RWPE2 (cell line): ENCODE measurements around the gene PPARGC1A.

Source experiments
- ATAC-seq: fragments of 200-7000 bp; cut with Tn5 transposase; 3 replicates; pipeline ENCODE4 v1.9.1; 2021; ENCODE audit warnings: low read depth
- DNase-seq: peaks from one replicate; pipeline ENCODE4 v3.0.0-alpha.2; 2020; ENCODE audit warnings: low spot score
- H3K27ac ChIP-seq: fragments of 450-650 bp; 2 replicates; pipeline ENCODE4 v1.5.1; 2017; ENCODE audit warnings: mild to moderate bottlenecking; ENCODE audit not compliant: poor library complexity, severe bottlenecking
- H3K27me3 ChIP-seq: fragments of 250-450 bp; sonication (Bioruptor Pico); 2 replicates; pipeline ENCODE4 v1.5.1; 2021; ENCODE audit warnings: mild to moderate bottlenecking, moderate library complexity; ENCODE audit not compliant: insufficient read depth, poor library complexity, severe bottlenecking
- H3K36me3 ChIP-seq: fragments of 250-450 bp; sonication (Bioruptor Pico); 2 replicates; pipeline ENCODE4 v1.5.1; 2020; ENCODE audit warnings: low read depth, mild to moderate bottlenecking, moderate library complexity
- H3K4me1 ChIP-seq: fragments of 250-450 bp; sonication (Bioruptor Pico); 2 replicates; pipeline ENCODE4 v1.5.1; 2021; ENCODE audit warnings: mild to moderate bottlenecking, moderate library complexity; ENCODE audit not compliant: insufficient read depth, poor library complexity, severe bottlenecking
- H3K4me3 ChIP-seq: fragments of 250-450 bp; sonication (Bioruptor Pico); 2 replicates; pipeline ENCODE4 v1.5.1; 2021; ENCODE audit warnings: mild to moderate bottlenecking, moderate library complexity; ENCODE audit not compliant: severe bottlenecking
- H3K9me3 ChIP-seq: fragments of 250-450 bp; sonication (Bioruptor Pico); 2 replicates; pipeline ENCODE4 v1.5.1; 2021; ENCODE audit warnings: mild to moderate bottlenecking, moderate library complexity; ENCODE audit not compliant: severe bottlenecking
- TF ChIP-seq, protein P1 (sequence below): fragments of 450-650 bp; IDR thresholded peaks from one replicate; pipeline ENCODE4 v1.5.1; 2017; ENCODE audit warnings: mild to moderate bottlenecking, moderate library complexity; ENCODE audit not compliant: poor library complexity, severe bottlenecking

The PPARGC1A gene

DNA sequence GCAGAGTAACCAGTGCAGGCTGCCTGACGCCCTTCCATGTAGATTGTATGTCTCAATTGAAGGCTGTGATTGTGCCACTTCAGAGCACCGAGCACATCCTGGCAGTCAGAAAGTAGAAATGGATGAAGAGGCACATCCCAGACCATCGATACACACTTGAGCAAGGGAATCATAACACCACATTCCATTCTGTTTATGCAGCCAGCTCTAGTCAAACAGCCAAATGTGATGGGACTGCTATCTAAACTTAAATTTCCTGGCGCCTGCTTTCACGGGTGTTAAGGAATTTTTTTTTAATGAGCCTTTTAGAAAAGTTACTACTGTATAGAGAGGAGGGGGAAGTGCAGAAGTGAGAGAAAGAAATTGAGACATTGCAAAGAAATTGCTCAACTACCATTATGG, 84.4 kb downstream of the PPARGC1A start:
- TF ChIP-seq, protein P1, sequence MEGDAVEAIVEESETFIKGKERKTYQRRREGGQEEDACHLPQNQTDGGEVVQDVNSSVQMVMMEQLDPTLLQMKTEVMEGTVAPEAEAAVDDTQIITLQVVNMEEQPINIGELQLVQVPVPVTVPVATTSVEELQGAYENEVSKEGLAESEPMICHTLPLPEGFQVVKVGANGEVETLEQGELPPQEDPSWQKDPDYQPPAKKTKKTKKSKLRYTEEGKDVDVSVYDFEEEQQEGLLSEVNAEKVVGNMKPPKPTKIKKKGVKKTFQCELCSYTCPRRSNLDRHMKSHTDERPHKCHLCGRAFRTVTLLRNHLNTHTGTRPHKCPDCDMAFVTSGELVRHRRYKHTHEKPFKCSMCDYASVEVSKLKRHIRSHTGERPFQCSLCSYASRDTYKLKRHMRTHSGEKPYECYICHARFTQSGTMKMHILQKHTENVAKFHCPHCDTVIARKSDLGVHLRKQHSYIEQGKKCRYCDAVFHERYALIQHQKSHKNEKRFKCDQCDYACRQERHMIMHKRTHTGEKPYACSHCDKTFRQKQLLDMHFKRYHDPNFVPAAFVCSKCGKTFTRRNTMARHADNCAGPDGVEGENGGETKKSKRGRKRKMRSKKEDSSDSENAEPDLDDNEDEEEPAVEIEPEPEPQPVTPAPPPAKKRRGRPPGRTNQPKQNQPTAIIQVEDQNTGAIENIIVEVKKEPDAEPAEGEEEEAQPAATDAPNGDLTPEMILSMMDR, result no peak
- ATAC-seq (no peak), DNase-seq (no peak)
- no peak overlapping the region for H3K27ac ChIP-seq
- no peaks in the 10 kb centered on the region for H3K36me3 ChIP-seq
- no peaks in the 10 kb centered on the region for H3K4me1 ChIP-seq
- H3K9me3 ChIP-seq, result no peaks in the 10 kb centered on the region
- no peaks in the 10 kb centered on the region for H3K27me3 ChIP-seq
- no peak overlapping the region for H3K4me3 ChIP-seq

DNA sequence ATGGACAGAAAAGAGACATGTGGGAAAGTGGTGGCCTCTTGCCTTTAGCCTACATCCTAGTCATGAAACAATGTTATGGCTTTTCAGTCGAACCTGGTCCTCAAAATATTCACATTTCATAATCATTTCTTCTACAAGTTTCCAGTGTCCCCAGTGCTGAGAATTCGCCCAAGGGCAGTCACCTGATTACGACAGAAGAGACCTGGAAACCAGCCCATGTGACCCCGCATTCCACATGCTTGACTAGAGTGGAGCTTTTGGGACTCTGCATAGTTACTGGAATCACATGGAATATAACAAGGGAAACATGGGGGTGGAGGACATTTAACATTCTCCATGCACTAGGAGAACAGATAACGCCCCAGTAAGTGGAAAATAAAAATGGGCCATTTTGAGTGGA, 100.1 kb downstream of the PPARGC1A start:
- Histone ChIP-seq H3K36me3 (no peaks in the 10 kb centered on the region), H3K27ac (no peak overlapping the region), H3K4me1 (no peaks in the 10 kb centered on the region), H3K27me3 (no peaks in the 10 kb centered on the region), H3K9me3 (no peaks in the 10 kb centered on the region), H3K4me3 (no peak overlapping the region)
- TF ChIP-seq, protein P1, result no peak
- no peak for ATAC-seq
- no peak for DNase-seq

DNA sequence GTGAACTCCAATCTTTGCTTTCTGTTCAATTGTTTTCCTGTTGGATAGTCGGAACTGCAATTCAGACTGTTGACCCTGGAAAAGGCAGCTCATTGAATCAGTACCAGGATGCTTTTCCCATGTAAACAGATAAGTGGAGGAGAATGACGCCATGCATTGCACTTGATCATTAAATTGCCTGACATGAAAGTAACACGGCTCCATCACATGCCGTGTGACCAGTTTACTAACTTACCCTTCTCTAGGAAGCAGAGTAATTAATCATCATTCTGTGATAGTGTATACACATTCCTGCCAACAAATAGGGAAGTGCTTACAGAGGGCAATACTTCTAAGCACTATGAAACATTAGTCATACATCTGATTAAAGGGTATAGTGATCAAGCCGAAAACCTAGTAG, 101.4 kb downstream of the PPARGC1A start:
- Histone ChIP-seq H3K9me3 (no peaks in the 10 kb centered on the region), H3K4me1 (no peaks in the 10 kb centered on the region), H3K36me3 (no peaks in the 10 kb centered on the region), H3K27ac (no peak overlapping the region), H3K4me3 (no peak overlapping the region), H3K27me3 (no peaks in the 10 kb centered on the region)
- DNase-seq, result no peak
- TF ChIP-seq, protein P1, result no peak
- no peak for ATAC-seq

DNA sequence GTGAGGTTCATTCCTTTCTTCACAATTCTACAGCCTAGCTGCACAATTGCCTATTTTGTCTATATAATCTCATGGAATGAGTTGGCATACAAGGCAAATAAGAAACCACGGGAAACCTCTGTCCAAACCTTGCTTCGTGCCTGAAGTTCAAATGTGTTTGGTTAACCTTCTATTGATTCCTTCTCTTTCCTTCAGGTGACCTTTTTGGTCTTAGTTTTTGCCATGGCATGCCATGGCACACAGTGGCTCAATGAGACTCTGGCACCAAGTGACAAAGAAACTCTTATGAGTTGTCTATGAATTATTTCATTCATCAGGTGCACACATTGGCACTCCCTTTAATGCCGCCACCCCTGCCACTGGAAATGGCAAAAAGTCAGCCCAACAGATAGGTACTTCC, 101.8 kb downstream of the PPARGC1A start:
- ATAC-seq, result no peak
- no peaks in the 10 kb centered on the region for H3K36me3 ChIP-seq
- TF ChIP-seq, protein P1, result no peak

DNA sequence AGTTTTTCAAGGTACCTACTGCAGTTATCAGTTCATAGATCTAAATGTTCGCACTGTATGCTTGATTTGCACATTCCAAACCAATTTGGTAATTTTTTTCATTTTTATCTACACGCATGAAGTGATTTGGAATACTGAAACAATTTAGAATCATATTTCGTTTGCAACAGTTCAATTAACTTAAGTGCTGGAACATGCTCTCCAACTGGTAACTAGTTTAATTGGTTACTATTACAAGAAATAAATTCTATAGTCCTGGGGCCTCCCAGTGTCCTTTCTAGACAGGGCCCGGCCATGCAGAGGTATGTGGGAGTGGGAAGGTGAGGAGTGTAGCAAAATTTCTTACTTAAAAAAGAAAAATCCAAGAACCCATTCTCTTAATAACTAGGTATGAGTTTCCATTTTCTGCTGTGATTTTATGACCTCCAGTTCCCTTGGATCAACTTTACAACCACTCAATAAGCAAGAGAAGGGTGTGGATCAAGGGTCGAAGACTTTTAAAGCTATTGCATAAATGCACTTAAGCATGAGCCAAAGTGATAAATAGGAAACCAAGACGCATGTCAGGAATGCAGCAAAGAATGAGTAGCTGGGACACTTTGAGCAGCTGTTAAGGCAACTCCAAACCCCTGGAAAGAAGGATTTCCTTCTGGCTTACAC, 106.9 kb downstream of the PPARGC1A start:
- no peak overlapping the region for H3K4me3 ChIP-seq
- DNase-seq (no peak), ATAC-seq (no peak)
- H3K27ac ChIP-seq, result no peak overlapping the region
- no peaks in the 10 kb centered on the region for H3K9me3 ChIP-seq
- no peaks in the 10 kb centered on the region for H3K4me1 ChIP-seq
- TF ChIP-seq, protein P1, result no peak
- no peaks in the 10 kb centered on the region for H3K36me3 ChIP-seq
- no peaks in the 10 kb centered on the region for H3K27me3 ChIP-seq

More for the DNA sequence above, 101.8 kb downstream of the PPARGC1A start:
- H3K4me3 ChIP-seq, result no peak overlapping the region
- no peaks in the 10 kb centered on the region for H3K27me3 ChIP-seq
- DNase-seq, result no peak
- H3K9me3 ChIP-seq, result no peaks in the 10 kb centered on the region
- no peaks in the 10 kb centered on the region for H3K4me1 ChIP-seq
- no peak overlapping the region for H3K27ac ChIP-seq
